IPS-NIHi7 (cell line): ENCODE data around the gene YARS1.

Experiments
- DNase-seq: peaks from one replicate; pipeline ENCODE4 v3.0.0; 2012; ENCODE audit warnings: mixed read lengths; ENCODE audit errors: extremely low spot score

The YARS1 gene

DNA sequence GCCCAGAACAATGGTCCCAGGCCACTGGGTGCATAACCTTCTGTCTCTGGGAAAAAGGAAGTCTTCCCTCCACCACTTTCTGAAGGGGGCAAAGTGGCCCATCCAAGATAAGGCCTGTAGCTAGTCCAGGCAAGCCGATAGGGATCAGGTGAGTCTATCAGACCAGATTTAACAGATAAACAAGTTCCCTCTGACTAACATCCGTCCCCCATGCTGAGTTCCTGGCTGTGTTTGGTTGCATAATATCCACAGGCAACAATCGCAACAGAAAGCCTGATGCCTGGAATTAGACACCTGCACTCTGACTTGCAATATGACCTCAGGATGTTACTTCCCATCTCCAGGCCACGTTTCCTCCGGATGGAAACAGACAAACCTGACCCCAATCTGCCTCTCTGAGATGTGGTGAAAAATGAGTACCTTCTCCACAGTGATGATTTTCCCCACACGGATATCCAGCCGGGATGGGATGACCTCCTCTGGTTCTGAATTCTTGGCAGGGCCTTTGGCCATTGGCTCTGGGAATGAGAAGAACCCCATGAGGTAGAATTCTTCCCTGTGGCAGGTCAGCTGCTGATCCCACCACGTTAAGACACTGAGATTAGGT, 36.4 kb downstream of the YARS1 start:
- DNase-seq = no peak

DNA sequence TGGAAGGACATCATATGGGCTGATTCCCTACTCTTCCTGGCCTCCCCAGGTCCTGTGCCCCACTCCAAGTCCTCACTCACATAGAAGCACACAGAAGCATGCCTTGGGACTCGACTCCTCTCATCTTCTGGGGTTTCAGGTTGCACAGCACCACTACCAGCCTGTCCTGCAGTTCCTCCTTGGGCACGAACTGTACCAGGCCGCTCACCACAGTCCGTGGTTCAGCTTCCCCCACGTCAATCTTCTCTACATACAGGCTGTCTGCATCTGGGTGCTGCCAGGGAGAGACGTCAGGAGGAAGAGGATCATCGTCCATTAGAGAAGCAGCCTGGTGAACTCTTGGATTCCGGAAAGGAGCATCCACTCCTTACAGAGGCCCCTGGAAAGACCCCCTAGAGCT, 37.2 kb downstream of the YARS1 start:
- no peak for DNase-seq

DNA sequence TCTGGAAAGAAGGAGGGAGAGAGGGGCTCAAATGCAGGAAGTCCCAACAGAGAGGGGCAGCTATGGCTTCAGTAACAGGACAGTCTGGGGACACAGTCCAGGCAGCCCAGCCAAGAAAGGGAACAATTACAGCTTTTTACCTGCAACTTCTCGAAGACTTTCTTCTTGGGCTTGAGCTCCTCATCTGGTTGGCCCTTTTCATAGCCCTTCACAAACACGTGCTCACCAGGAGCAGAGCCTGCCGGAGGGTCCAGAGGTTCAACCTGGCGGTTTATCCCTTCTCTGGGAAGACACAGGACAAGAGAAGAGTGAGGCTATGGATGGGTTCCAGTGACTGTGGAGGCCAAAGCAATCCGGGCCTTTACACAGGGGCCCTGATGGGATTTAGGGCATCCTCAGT, 37.9 kb downstream of the YARS1 start:
- no peak for DNase-seq

DNA sequence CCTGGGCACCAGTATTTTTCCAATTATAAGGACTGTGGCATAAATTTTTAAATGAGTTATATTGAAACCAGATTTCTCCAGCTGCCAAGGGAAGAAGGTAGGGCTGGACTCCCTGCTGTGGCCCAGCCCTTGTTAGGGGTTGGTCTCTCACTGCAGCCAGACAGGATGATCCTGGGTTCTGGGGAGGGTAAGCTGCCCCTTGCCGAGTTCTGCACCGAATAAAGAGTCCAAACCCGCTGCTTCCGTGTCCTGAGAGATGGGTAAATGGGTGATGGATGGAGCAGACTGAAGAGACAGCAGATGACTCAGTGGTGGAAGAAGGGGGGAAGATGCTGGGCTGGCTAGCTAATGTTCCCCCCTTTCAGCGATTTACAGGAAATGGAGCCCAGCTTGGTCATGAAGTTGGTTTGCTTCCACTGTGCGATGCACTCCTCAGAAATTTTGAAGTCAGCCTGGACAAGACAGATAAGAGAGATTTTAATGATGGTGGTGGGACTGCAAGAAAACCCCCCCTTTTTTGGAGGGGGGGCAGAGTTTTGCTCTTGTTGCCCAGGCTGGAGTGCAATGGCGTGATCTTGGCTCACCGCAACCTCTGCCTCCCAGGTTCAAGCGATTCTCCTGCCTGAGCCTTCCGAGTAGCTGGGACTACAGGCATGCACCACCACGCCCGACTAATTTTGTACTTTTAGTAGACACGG, 41.4 kb downstream of the YARS1 start:
- DNase-seq = no peak

DNA sequence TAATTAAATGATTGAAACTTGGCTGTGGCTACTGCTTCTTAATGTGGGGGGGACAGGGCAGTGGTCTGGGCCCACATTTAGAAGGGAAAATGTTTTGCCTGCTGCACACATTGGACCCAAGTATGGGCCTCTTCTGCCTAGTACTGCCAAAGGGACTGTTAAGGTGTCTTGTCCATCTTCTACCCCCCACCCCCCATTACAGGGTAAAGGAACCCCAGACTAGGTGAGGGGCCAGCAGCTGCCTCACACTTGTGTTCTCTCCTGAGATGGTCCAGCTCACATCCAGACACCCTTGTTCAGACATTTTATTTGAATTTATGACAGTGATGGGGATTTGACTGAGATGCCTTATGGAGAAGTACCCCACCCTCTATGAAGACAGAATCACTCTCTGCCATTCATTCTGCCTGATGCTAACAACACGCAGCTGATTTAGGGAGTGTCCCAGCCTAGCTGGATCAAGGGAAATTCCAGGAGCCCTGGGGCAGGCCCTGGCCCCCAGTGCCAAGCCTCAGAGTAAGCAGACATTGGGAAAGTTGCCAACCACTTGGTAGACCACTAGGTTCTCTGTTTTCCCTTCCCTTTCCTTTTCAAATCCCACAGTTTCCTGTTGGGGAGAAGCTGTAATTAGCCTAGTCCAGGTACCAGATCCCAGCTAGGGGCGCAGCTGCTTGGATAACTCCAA, 42.1 kb downstream of the YARS1 start:
- DNase-seq = no peak

DNA sequence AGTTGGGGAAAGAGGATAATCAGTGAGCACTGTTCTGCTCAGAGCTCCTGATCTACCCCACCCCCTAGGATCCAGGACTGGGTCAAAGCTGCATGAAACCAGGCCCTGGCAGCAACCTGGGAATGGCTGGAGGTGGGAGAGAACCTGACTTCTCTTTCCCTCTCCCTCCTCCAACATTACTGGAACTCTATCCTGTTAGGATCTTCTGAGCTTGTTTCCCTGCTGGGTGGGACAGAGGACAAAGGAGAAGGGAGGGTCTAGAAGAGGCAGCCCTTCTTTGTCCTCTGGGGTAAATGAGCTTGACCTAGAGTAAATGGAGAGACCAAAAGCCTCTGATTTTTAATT, 42.7 kb downstream of the YARS1 start:
- no peak for DNase-seq

DNA sequence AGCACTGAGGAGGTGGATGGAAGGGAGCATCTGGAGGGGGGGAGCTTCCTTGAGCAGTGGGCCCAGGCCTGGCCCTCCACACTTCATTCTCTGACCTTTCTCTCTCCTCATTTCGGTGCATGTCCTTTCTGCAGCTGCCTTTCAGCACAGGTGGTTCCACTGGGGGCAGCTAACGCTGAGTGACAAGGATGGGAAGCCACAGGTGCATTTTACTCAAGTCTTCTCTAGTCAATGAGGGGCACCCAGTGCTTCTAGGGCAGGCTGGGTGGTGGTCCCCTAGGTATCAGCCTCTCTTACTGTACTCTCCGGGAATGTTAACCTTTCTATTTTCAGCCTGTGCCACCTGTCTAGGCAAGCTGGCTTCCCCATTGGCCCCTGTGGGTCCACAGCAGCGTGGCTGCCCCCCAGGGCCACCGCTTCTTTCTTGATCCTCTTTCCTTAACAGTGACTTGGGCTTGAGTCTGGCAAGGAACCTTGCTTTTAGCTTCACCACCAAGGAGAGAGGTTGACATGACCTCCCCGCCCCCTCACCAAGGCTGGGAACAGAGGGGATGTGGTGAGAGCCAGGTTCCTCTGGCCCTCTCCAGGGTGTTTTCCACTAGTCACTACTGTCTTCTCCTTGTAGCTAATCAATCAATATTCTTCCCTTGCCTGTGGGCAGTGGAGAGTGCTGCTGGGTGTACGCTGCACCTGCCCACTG, 43.2 kb downstream of the YARS1 start:
- peak; percentile 20 for DNase-seq

DNA sequence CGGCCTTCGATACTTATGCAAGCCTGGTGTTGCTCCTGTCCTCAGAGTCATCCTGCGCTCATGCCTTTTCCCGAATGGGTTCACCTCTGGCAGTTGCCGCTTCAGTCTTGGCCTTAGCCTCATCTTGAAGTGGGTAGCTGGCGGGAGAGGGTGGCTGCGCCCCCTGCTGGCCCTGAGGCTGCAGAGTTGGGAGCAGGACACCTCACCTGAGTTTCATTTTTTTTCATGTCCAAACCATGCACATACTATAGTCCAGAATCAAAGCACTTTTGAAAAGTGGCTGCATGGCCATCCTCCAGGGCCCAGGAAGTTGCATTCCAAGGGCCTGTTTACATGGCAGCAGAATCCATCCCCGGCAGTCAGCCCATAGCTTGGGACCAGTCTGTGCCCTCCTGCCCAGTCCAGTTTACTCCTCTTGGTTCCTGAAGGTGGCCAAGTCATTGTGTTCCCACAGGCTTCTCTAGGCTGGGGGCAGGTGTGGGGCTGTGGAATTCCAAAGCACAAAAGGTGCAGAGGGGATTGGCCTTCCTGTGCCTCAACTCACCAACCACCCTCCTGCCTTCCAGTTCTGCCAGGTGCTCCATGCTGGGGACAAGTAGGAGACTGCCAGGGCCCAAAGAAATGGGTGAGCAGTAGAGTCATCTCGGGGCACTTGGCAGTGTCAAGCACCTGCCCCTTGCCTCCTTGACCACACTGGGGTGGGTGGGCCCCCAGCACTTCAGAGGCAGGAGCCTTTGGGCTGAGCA, 44.0 kb downstream of the YARS1 start:
- DNase-seq = peak; percentile 86

DNA sequence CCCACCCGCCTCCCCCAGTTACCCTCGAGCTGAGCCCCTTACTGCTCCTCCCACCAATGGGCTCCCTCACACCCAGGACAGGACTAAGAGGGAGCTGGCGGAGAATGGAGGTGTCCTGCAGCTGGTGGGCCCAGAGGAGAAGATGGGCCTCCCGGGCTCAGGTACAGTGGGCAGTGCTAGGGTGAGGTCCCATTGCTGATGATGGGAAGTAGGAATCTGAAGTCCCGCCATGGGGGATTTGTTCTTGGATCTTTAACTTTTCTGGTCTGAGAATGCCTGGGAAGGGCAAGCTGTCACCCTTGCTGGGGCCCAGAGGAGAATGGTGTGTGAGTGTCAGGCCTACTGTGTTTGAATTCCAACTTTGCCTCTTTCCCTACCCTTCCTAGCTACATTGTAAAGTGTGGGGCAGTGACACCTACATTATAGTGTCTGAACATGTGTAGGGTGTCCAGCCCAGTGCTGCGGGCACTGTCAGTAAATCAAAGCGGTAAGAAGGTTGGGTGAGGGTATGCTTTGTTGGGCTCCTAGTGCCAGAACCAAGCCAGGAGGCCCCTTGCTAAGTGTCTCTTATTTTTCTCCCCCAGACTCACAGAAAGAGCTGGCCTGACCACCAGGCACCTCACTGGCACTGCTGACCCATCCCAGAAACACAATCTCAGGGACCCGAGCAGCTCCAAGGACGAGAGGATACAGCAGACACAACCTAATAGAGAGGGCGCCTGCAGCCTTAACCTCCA, 44.7 kb downstream of the YARS1 start:
- no peak for DNase-seq

DNA sequence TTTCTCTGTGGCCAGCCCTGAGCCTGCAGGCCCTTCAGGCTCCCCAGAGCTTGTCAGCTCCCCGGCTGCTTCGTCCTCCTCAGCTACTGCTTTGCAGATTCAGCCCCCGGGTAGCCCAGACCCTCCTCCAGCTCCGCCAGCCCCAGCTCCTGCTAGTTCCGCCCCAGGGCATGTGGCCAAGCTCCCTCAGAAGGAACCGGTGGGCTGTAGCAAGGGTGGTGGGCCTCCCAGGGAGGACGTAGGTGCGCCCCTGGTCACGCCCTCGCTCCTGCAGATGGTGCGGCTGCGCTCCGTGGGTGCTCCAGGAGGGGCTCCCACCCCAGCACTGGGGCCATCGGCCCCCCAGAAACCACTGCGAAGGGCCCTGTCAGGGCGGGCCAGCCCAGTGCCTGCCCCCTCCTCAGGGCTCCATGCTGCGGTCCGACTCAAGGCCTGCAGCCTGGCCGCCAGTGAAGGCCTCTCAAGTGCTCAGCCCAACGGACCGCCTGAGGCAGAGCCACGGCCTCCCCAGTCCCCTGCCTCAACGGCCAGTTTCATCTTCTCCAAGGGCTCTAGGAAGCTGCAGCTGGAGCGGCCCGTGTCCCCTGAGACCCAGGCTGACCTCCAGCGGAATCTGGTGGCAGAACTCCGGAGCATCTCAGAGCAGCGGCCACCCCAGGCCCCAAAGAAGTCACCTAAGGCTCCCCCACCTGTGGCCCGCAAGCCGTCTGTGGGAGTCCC, 45.4 kb downstream of the YARS1 start:
- peak; percentile 33 for DNase-seq

DNA sequence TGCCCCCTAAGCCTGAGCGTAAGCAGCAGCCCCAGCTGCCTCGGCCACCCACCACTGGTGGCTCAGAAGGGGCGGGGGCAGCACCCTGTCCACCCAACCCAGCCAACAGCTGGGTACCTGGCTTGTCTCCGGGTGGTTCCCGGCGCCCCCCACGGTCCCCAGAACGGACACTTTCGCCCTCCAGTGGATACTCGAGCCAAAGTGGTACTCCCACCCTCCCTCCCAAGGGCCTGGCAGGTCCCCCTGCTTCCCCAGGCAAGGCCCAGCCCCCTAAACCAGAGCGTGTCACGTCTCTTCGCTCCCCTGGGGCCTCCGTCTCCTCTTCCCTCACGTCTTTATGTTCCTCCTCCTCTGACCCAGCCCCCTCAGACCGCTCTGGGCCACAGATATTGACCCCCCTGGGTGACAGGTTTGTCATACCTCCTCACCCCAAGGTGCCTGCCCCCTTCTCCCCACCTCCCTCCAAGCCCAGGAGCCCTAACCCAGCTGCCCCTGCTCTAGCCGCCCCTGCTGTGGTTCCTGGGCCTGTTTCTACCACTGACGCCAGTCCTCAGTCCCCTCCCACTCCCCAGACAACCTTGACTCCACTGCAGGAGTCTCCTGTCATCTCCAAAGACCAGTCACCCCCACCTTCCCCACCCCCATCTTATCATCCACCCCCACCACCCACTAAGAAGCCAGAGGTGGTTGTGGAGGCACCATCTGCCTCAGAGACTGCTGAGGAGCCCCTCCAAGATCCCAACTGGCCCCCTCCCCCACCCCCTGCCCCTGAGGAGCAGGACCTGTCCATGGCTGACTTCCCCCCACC, 46.2 kb downstream of the YARS1 start:
- peak; percentile 17 for DNase-seq

DNA sequence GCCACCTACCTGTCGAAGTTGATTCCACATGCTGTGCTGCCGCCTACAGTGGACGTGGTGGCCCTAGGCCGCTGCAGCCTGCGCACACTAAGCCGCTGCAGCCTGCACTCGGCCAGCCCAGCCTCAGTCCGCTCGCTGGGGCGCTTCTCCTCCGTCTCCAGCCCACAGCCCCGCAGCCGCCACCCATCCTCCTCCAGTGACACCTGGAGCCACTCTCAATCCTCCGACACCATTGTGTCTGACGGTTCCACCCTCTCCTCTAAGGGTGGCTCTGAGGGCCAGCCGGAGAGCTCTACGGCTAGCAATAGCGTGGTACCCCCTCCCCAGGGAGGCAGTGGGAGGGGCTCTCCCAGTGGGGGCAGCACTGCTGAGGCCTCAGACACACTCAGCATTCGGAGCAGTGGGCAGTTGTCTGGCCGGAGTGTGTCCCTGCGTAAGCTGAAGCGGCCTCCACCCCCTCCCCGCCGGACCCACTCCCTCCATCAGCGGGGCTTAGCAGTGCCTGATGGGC, 46.9 kb downstream of the YARS1 start:
- DNase-seq = no peak

DNA sequence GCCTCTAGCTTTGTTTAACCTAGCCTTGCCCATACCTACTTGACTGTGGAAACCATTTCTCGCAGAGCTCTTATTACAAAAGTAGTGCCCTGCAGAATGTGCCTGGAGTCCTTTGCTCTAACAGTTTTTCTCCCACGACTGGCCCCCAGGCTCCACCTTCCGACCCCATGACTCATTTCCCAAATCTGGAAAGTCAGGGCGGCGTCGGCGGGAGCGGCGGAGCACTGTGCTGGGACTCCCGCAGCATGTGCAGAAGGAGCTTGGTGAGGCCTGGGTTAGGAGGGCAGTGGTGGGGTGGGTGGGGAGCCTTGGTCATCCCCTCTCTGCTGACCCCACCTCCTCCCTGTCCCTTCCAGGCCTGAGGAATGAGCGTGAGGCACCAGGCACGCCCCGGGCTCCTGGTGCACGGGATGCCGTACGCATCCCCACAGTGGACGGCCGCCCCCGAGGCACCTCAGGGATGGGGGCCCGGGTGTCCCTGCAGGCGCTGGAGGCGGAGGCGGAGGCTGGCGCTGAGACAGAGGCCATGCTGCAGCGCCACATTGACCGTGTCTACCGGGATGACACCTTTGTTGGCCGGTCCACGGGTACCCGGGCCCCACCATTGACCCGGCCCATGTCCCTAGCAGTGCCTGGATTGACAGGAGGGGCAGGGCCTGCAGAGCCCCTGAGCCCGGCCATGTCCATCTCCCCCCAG, 47.5 kb downstream of the YARS1 start:
- no peak for DNase-seq

DNA sequence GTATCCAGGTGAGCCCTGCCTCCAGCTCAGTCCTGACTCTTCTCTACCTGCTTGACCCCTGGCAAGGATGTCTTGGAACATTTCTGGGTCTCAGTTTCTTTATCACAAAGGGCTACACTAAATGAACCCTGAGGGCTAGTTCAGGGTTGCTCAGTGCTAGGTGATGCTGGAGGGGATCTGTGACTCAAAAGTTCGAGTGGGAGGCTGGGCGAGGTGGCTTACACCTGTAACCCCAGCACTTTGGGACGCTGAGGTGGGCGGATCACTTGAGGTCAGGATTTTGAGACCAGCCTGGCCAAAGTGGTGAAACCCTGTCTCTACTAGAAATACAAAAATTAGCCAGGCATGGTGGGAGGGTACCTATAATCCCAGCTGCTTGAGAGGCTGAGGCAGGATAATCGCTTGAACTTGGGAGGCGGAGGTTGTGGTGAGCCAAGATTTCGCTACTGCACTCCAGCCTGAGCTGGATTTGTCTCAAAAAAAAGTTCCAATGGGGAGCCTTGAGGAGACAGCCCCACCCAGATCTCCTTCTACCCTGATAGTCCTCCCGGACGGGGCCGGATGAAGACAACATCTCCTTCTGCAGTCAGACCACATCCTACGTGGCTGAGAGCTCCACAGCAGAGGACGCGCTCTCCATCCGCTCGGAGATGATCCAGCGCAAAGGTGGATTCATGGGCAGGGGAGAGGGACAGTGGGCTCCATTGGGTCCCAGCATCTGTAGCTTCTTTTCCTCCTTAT, 48.9 kb downstream of the YARS1 start:
- DNase-seq = no peak

DNA sequence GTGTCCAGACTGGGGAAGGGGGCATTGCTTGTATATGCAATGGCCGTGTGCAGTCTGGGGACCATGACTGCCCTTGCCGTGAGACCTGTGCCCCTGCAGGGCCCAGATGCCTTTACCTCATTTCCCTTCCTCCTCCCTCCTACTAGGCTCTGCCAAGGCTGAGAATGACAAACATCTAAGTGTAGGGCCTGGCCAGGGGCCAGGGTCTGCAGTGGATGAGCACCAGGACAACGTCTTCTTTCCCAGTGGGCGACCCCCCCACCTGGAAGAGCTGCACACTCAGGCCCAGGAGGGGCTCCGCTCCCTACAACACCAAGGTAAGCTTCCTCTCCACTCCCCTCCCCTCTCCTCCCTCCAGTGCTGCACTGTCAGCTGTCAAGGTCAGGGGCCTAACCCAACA, 49.5 kb downstream of the YARS1 start:
- no peak for DNase-seq

DNA sequence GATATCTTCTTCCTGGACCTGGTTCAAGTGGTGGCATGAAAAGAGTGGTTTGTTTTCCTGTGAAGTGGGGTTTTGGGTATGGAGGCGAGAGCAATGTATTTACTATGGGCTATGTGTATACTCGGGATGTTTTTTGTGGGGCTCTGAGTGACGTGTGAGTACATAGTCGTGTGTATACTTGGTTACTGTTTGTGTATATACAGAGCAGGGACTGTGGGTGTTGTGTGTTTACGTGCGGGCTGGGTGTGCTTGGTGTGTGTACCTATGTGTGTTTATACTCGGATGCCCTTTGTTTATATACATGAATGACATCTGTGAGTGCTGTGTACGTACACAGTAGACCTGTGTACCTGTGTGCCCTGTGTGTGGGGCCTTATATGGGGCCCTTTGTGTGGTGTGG, 50.0 kb downstream of the YARS1 start:
- DNase-seq = no peak

DNA sequence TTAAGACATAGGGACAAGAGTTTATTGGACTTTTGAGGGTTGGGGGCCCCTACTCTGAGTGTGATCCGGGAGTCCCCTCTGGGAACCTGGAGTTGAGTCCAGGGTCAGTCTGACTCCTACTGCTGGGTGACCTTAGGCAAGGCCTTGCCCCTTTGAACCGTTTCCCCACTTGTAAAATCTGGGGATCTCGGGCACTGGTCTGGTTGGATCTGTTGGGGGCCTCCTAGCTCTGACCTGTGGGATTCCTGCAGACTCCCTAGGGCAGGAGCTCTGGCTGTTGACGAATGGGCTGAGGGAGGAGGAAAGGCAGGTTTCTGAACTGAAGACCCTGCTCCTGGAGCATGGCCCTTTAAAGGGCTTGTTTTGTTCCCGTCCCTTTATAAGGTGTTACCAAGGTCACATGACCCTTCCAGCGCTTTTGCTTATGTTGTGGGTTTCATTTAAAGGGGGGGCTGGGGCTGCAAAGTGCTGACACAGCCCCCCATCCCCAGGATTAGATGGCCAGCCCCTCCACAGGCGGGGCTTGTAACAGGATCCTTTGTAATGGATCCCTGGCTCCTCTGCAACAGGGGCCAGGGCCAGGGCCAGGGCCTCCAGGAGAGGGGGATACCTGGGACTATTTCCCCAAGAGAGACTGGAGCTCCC, 50.7 kb downstream of the YARS1 start:
- DNase-seq = peak; percentile 66
